Fibroblast of mammary gland (primary cell): ENCODE measurements around the gene VPS8.

Experiments
- DNase-seq: peaks from one replicate; pipeline ENCODE4 v3.0.0-alpha.2; 2010; ENCODE audit warnings: low read depth
- H3K4me3 ChIP-seq: 2 replicates; pipeline ENCODE4 v1.5.1; 2011; ENCODE audit warnings: low read depth, mild to moderate bottlenecking, low read length, moderate library complexity; ENCODE audit not compliant: control insufficient read depth
- CTCF ChIP-seq: conservative IDR thresholded peaks from 2 replicates; pipeline ENCODE4 v1.5.1; 2011; ENCODE audit warnings: low read depth, low read length, inconsistent platforms; ENCODE audit not compliant: control insufficient read depth, insufficient read depth

VPS8 gene

DNA sequence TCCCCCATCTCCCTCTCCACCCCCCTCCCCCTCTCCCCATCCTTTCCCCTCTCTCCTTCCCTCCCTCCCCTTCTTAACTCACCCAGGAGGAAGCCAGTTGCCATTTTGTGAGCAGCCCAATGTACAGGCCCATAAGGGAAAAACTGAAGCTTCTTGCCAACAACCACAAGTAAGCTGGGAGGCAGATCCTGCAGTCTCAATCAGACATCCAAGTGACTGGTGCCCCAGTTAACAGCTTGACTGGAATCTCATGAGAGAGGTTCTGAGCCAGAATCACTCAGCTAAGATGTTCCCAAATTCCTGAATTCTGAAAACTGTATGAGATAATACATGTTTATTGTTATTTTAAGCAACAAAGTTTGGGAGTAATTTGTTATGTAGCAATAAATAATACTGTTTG is 250.2 kb downstream of the VPS8 start:
- DNase-seq = no peak
- no peak overlapping the region for H3K4me3 ChIP-seq
- no peak for TF ChIP-seq CTCF

- no peak for DNase-seq
- H3K4me3 ChIP-seq = no peak overlapping the region
- TF ChIP-seq CTCF = no peak
Observed at GRCh38 chr3:185063431-185063830, 251.5 kb downstream of the VPS8 start.

GRCh38 chr3:185065059-185065458 is 253.1 kb downstream of the VPS8 start:
- DNase-seq = no peak
- no peak for TF ChIP-seq CTCF

GRCh38 chr3:185066251-185066650 is 254.3 kb downstream of the VPS8 start:
- no peak for DNase-seq
- no peak for TF ChIP-seq CTCF
- no peak overlapping the region for H3K4me3 ChIP-seq

More at GRCh38 chr3:185065059-185065458, 253.1 kb downstream of the VPS8 start:
- H3K4me3 ChIP-seq = no peak overlapping the region

DNA sequence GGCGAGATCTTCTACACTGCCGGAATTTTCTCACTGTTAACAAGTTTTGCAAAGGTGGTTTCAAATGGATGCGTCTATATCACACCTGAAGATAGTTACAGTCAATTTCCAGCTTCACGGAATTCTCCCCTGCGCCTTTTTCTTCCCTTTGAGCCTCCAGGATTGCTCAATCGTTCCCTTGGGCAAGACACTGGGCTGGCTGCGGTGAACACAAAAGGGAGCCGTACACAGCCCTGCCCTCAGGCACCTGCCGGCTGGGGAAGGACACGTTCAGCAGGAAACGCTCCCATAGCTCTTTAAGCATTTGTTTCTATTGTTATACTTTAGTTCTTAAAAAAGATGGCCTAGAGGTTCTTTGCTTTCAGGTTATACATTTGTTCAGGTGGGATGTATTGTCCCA is 255.2 kb downstream of the VPS8 start:
- H3K4me3 ChIP-seq = no peak overlapping the region
- DNase-seq = no peak
- TF ChIP-seq CTCF = no peak

- no peak for TF ChIP-seq CTCF
- H3K4me3 ChIP-seq = no peak overlapping the region
- DNase-seq = no peak
Observed at GRCh38 chr3:185069037-185070030, 257.4 kb downstream of the VPS8 start.
